K562 (cell line): ENCODE results near the gene SUPT5H. TPM values are rescaled to one million over a fixed set of nuclear protein-coding genes. Genes with fewer than 3 reads are reported as not detected.

ENCODE experiments used
- BCLAF1 ChIP-seq, 2 experiments: fragments of 450-650 bp in 1 of 2; IDR thresholded peaks; 2 replicates each; pipeline ENCODE4 v1.6.1; 2011 to 2017; ENCODE audit warnings: low read depth in 2 of 2, antibody characterized with exemption in 1 of 2, borderline replicate concordance in 1 of 2, low read length in 1 of 2, mild to moderate bottlenecking in 1 of 2, mixed read lengths in 1 of 2; ENCODE audit not compliant: control insufficient read depth in 1 of 2
- BRF1 ChIP-seq: IDR thresholded peaks from 3 replicates; pipeline ENCODE4 v1.6.1; 2011; ENCODE audit warnings: borderline replicate concordance, mild to moderate bottlenecking; ENCODE audit not compliant: insufficient read length; ENCODE audit errors: extremely low read depth
- CXXC5 ChIP-seq: fragments of 250-450 bp; sonication (Bioruptor Pico); IDR thresholded peaks from 2 replicates; pipeline ENCODE4 v1.8.0; 2022; ENCODE audit warnings: inconsistent platforms, mild to moderate bottlenecking, moderate library complexity
- HBP1 ChIP-seq: fragments of 450-650 bp; formaldehyde crosslinking; IDR thresholded peaks from 2 replicates; pipeline ENCODE4 v1.4.0; 2022; ENCODE audit warnings: missing genetic modification characterization
- HDAC3 ChIP-seq: fragments of 450-650 bp; IDR thresholded peaks from 2 replicates; pipeline ENCODE4 v1.6.1; 2018; ENCODE audit warnings: borderline replicate concordance, mild to moderate bottlenecking, moderate library complexity; ENCODE audit not compliant: partially characterized antibody
- NR2F6 ChIP-seq: fragments of 450-650 bp; formaldehyde crosslinking; IDR thresholded peaks from 2 replicates; pipeline ENCODE4 v1.4.0; 2020; ENCODE audit warnings: mild to moderate bottlenecking
- PKNOX1 ChIP-seq: fragments of 450-650 bp; IDR thresholded peaks from 2 replicates; pipeline ENCODE4 v1.6.1; 2016
- SNIP1 ChIP-seq: fragments of 450-650 bp; IDR thresholded peaks from 2 replicates; pipeline ENCODE4 v1.7.1; 2017; ENCODE audit warnings: low read depth, mild to moderate bottlenecking
- SRSF3 ChIP-seq: fragments of 200-400 bp; formaldehyde crosslinking; IDR thresholded peaks from 2 replicates; pipeline ENCODE4 v1.6.1; 2016; ENCODE audit warnings: mild to moderate bottlenecking, low read length, moderate library complexity; ENCODE audit not compliant: insufficient read depth
- ZNF274 ChIP-seq: IDR thresholded peaks from 2 replicates; pipeline ENCODE4 v1.6.1; 2011; ENCODE audit warnings: low read depth, mild to moderate bottlenecking, low read length, moderate library complexity, borderline replicate concordance
- ZSCAN32 ChIP-seq: fragments of 450-650 bp; formaldehyde crosslinking; IDR thresholded peaks from 2 replicates; pipeline ENCODE4 v1.4.0; 2020; ENCODE audit warnings: mild to moderate bottlenecking, moderate library complexity
- polyA plus RNA-seq, 8 experiments: library from polyadenylated mRNA; depleted of rRNA in 4 of 8; stranded (reverse) in 5 of 8; unstranded in 3 of 8; fragments of >200 nt; fragmentation: Nextera tagmentation in 2 of 8; fragmentation: Illumina TruSeq in 1 of 8; extraction: Ambion mirVana in 2 of 8; extraction: Trizol in 1 of 8; gene quantifications; 2 replicates each; pipeline versions ENCODE4 v1.2.1 to v1.2.3, GENCODE V29; 2011 to 2014; ENCODE audit warnings: inconsistent platforms in 1 of 8, missing spikeins in 1 of 8
- total RNA-seq, 7 experiments: library from RNA; depleted of rRNA in 6 of 7; stranded (reverse); fragments of >200 nt in 6 of 7; fragmentation: Illumina TruSeq in 2 of 7; extraction: Trizol in 2 of 7; gene quantifications; 2 replicates each; pipeline versions ENCODE4 v1.2.1 to v1.2.3, GENCODE V29; 2011 to 2021; ENCODE audit warnings: low replicate concordance in 1 of 7
- TF ChIP-seq, protein P1 (sequence below): sonication (generic); formaldehyde crosslinking; IDR thresholded peaks from 2 replicates; pipeline ENCODE4 v1.8.0; 2022; ENCODE audit warnings: mild to moderate bottlenecking, missing genetic modification reagents, borderline replicate concordance
- TF ChIP-seq, protein P2 (sequence below): fragments of 450-650 bp; formaldehyde crosslinking; IDR thresholded peaks from 2 replicates; pipeline ENCODE4 v1.4.0; 2022; ENCODE audit warnings: missing genetic modification characterization

SUPT5H gene
- total and polyA plus RNA-seq, 9 of the 15 experiments (the other 6 are each of a cell fraction or from before 2014, with no cell fraction given), result 13.3 to 85.9 (median 35.9) TPM

GRCh38 chr19:39403331-39404312, 41.8 kb upstream of the SUPT5H start (continued):
- TF ChIP-seq HDAC3 (peak; percentile 49), PKNOX1 (peak; percentile 6; the same call in 1 of the 2 replicates), BCLAF1 (IDR thresholded peaks at IDR 0.05; ENCODE audit: borderline replicate concordance in 1 of 2, control insufficient read depth in 1 of 2, low read depth in 2 of 2, low read length in 1 of 2) (no peak), SNIP1 (peak; percentile 26; the same call in 1 of the 2 replicates), HBP1 (CRISPR knock-in tag) (no peak), BRF1 (no peak), SRSF3 (no peak), ZNF274 (no peak), CXXC5 (peak; percentile 91), ZSCAN32 (no peak), NR2F6 (CRISPR knock-in tag) (no peak)
- TF ChIP-seq, protein P1, sequence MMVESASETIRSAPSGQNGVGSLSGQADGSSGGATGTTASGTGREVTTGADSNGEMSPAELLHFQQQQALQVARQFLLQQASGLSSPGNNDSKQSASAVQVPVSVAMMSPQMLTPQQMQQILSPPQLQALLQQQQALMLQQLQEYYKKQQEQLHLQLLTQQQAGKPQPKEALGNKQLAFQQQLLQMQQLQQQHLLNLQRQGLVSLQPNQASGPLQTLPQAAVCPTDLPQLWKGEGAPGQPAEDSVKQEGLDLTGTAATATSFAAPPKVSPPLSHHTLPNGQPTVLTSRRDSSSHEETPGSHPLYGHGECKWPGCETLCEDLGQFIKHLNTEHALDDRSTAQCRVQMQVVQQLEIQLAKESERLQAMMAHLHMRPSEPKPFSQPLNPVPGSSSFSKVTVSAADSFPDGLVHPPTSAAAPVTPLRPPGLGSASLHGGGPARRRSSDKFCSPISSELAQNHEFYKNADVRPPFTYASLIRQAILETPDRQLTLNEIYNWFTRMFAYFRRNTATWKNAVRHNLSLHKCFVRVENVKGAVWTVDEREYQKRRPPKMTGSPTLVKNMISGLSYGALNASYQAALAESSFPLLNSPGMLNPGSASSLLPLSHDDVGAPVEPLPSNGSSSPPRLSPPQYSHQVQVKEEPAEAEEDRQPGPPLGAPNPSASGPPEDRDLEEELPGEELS (CRISPR knock-in tag), result no peak
- TF ChIP-seq, protein P2, sequence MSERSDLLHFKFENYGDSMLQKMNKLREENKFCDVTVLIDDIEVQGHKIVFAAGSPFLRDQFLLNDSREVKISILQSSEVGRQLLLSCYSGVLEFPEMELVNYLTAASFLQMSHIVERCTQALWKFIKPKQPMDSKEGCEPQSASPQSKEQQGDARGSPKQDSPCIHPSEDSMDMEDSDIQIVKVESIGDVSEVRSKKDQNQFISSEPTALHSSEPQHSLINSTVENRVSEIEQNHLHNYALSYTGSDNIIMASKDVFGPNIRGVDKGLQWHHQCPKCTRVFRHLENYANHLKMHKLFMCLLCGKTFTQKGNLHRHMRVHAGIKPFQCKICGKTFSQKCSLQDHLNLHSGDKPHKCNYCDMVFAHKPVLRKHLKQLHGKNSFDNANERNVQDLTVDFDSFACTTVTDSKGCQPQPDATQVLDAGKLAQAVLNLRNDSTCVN (CRISPR knock-in tag), result no peak
